Stomach (tissue), 9 donors: ENCODE data around the gene FOXK2. TPM values are rescaled to one million over a fixed set of nuclear protein-coding genes. Genes with fewer than 3 reads are reported as not detected.

Source experiments
- DNase-seq, 2 donors: peaks; one replicate each; pipeline versions ENCODE4 v3.0.0 to v3.0.0-alpha.2; 2013 to 2019
- H3K27ac ChIP-seq, 5 donors: fragments of 200-600 bp in 4 of 5; sonication (generic) in 4 of 5; one replicate each; pipeline ENCODE4 v1.5.1; 2013 to 2019; ENCODE audit warnings: mild to moderate bottlenecking in 1 of 5, moderate library complexity in 1 of 5
- H3K27me3 ChIP-seq, 3 donors: fragments of 200-600 bp; sonication (generic); one replicate each; pipeline ENCODE4 v1.5.1; 2017 to 2019; ENCODE audit warnings: mixed run types in 1 of 3
- H3K36me3 ChIP-seq, 4 donors: fragments of 200-600 bp; sonication (generic); 1 replicate in 3 of 4; 2 replicates in 1 of 4; pipeline ENCODE4 v1.5.1; 2016 to 2019
- H3K4me1 ChIP-seq, 4 donors: fragments of 200-600 bp; sonication (generic); one replicate each; pipeline ENCODE4 v1.5.1; 2016 to 2019
- H3K4me3 ChIP-seq, 4 donors: fragments of 200-600 bp; sonication (generic) in 3 of 4; one replicate each; pipeline ENCODE4 v1.5.1; 2016 to 2019; ENCODE audit warnings: mild to moderate bottlenecking in 1 of 4
- H3K9me3 ChIP-seq, 4 donors: fragments of 200-600 bp; sonication (generic); one replicate each; pipeline ENCODE4 v1.5.1; 2016 to 2019
- CTCF ChIP-seq, 7 experiments: fragments of 450-650 bp in 4 of 7; fragments of 200-600 bp in 3 of 7; sonication (generic) in 3 of 7; IDR thresholded peaks; one replicate each; pipeline ENCODE4 v1.5.1; 2016 to 2019; ENCODE audit warnings: antibody characterized with exemption in 7 of 7, control low read depth in 2 of 7, mild to moderate bottlenecking in 1 of 7
- EP300 ChIP-seq: sonication (generic); formaldehyde crosslinking; IDR thresholded peaks from one replicate; pipeline ENCODE4 v1.6.1; 2017; ENCODE audit warnings: antibody characterized with exemption
- POLR2A ChIP-seq, 4 donors: fragments of 450-650 bp; IDR thresholded peaks; one replicate each; pipeline ENCODE4 v1.6.1; 2016; ENCODE audit warnings: antibody characterized with exemption in 4 of 4, control low read depth in 2 of 4, mild to moderate bottlenecking in 1 of 4, moderate library complexity in 1 of 4
- POLR2AphosphoS5 ChIP-seq, 3 donors: sonication (generic); formaldehyde crosslinking; IDR thresholded peaks; one replicate each; pipeline ENCODE4 v1.6.1; 2016; ENCODE audit warnings: antibody characterized with exemption in 3 of 3
- WGBS, 5 donors: extraction: QIAGEN DNeasy Blood & Tissue Kit in 3 of 5; methylation state at CpG; one replicate each; pipeline versions ENCODE4 v1.1.5 to v1.1.7; 2013 to 2018; 5-methylcytosine and 5-hydroxymethylcytosine counted together
- intact Hi-C: fragments of 100-400 bp; cut with DNase I; formaldehyde crosslinking; loops from one replicate; pipeline ENCODE4 v1.15.1; 2023; ENCODE audit warnings: low total_unique reads
- polyA plus RNA-seq, 3 donors: library from polyadenylated mRNA; stranded (reverse); fragments of 200-250 nt; gene quantifications; one replicate each; pipeline ENCODE4 v1.2.3, GENCODE V29; 2013
- total RNA-seq, 5 donors: library from RNA; depleted of rRNA; stranded (reverse); fragments of >200 nt; gene quantifications; one replicate each; pipeline versions ENCODE4 v1.1.0 to v1.2.3, GENCODE V29; 2014 to 2016
- donor health status: healthy with polysubstance abuse.
- donor health status: Bipolar disorder and iron deficiency.
- donor health status: healthy.

Gene FOXK2
- total and polyA plus RNA-seq, 8 donors = 12.8 to 71.8 (median 31.9) TPM

GRCh38 chr17:82630212-82630611 is 110.7 kb downstream of the FOXK2 start:
- TF ChIP-seq EP300 = no peak
- no peak for TF ChIP-seq POLR2AphosphoS5 (IDR thresholded peaks at IDR 0.05)
- no peak for TF ChIP-seq POLR2A (IDR thresholded peaks at IDR 0.05)
- no peak for TF ChIP-seq CTCF (IDR thresholded peaks at IDR 0.05)
- 89 to 93% (median 91%) methylated on average over 12 of the region's 12 CpGs for WGBS, 5 donors
- Histone ChIP-seq H3K9me3 (no peaks in the 10 kb centered on the region), H3K4me1 (peaks cover 0 to 21% (median 5%) of the 10 kb centered on the region in 4 donors), H3K27me3 (no peaks in the 10 kb centered on the region), H3K4me3 (no peak overlapping the region), H3K27ac (no peak overlapping the region), H3K36me3 (peaks cover 38 to 95% (median 77%) of the 10 kb centered on the region in 4 donors)
- intact Hi-C loops = no loop called here
- DNase-seq = no peak

- intact Hi-C loops = no loop called here
- peaks cover 30 to 82% (median 64%) of the 10 kb centered on the region in 4 donors for H3K36me3 ChIP-seq
- no peaks in the 10 kb centered on the region for H3K9me3 ChIP-seq
- no peak overlapping the region for H3K4me3 ChIP-seq
- 62 to 85% (median 82%) methylated on average over 6 of the region's 6 CpGs for WGBS, 5 donors
- H3K27me3 ChIP-seq = no peaks in the 10 kb centered on the region
- H3K27ac ChIP-seq = no peak overlapping the region
- TF ChIP-seq POLR2AphosphoS5 (IDR thresholded peaks at IDR 0.05) = no peak
- no peak for TF ChIP-seq EP300
- TF ChIP-seq POLR2A (IDR thresholded peaks at IDR 0.05) = no peak
- TF ChIP-seq CTCF (IDR thresholded peaks at IDR 0.05) = no peak
- H3K4me1 ChIP-seq = peaks cover 0 to 28% (median 15%) of the 10 kb centered on the region in 4 donors
- no peak for DNase-seq
Observed at GRCh38 chr17:82631544-82631943, 112.0 kb downstream of the FOXK2 start.

- H3K4me1 ChIP-seq = peaks cover 0 to 33% (median 21%) of the 10 kb centered on the region in 4 donors
- H3K4me3 ChIP-seq = no peak overlapping the region
- WGBS, 5 donors = 87 to 94% (median 91%) methylated on average over 8 of the region's 8 CpGs
- TF ChIP-seq POLR2AphosphoS5 (IDR thresholded peaks at IDR 0.05) (no peak), EP300 (no peak), POLR2A (IDR thresholded peaks at IDR 0.05) (no peak), CTCF (IDR thresholded peaks at IDR 0.05) (no peak)
- H3K36me3 ChIP-seq = peaks cover 22 to 79% (median 59%) of the 10 kb centered on the region in 4 donors
- H3K27ac ChIP-seq = no peak overlapping the region
- no peak for DNase-seq
- H3K27me3 ChIP-seq = no peaks in the 10 kb centered on the region
- intact Hi-C loops = no loop called here
- peaks cover 0 to 5% (median 3%) of the 10 kb centered on the region in 4 donors for H3K9me3 ChIP-seq
Observed at GRCh38 chr17:82632451-82632850, 112.9 kb downstream of the FOXK2 start.

- no peak for DNase-seq
- Histone ChIP-seq H3K9me3 (peaks cover 0 to 10% (median 3%) of the 10 kb centered on the region in 4 donors), H3K27ac (no peak overlapping the region), H3K27me3 (no peaks in the 10 kb centered on the region), H3K4me1 (peaks cover 0 to 35% (median 24%) of the 10 kb centered on the region in 4 donors), H3K4me3 (no peak overlapping the region), H3K36me3 (peaks cover 17 to 74% (median 55%) of the 10 kb centered on the region in 4 donors)
- TF ChIP-seq POLR2A (IDR thresholded peaks at IDR 0.05) (no peak), EP300 (no peak), POLR2AphosphoS5 (IDR thresholded peaks at IDR 0.05) (no peak), CTCF (IDR thresholded peaks at IDR 0.05) (no peak)
- intact Hi-C loops = no loop called here
Observed at GRCh38 chr17:82633343-82633742, 113.8 kb downstream of the FOXK2 start.
